NT2/D1 (cell line): ENCODE results near the gene PODXL2.

ENCODE experiments used
- SUZ12 ChIP-seq: IDR thresholded peaks from 2 replicates; pipeline ENCODE4 v1.6.1; 2011; ENCODE audit not compliant: insufficient read length, insufficient read depth; ENCODE audit errors: extremely low read depth
- YY1 ChIP-seq: IDR thresholded peaks from 2 replicates; pipeline ENCODE4 v1.6.1; 2011; ENCODE audit not compliant: insufficient read length, insufficient read depth

- TF ChIP-seq SUZ12 (no peak), YY1 (no peak)
Observed at GRCh38 chr3:127654374-127654773, 25.4 kb downstream of the PODXL2 start.
